Nucleus accumbens (tissue), 56 donors: Measurements from ENCODE around the gene KLHL21.
"Not testable (repeated sequence)": the region's sequence is repeated elsewhere in the genome, so short reads cannot be mapped to it uniquely, and the experiment has no call there.

Source experiments
- DNase-seq, 56 donors: peaks; one replicate each; lab custom pipeline; 2025; lab: John Stamatoyannopoulos, UW

Gene KLHL21

GRCh38 chr1:6570100-6570499, 32.6 kb downstream of the KLHL21 start:
- no peak for DNase-seq

- no peak for DNase-seq
These were observed 33.6 kb downstream of the KLHL21 start for GRCh38 chr1:6569033-6569432.

- no peak for DNase-seq
These were observed 42.4 kb downstream of the KLHL21 start for GRCh38 chr1:6560267-6560666.

GRCh38 chr1:6559161-6559560, 43.5 kb downstream of the KLHL21 start:
- not testable (repeated sequence) for DNase-seq

- no peak for DNase-seq
These were observed 45.1 kb downstream of the KLHL21 start for GRCh38 chr1:6557597-6557996.

GRCh38 chr1:6554907-6555778, 47.5 kb downstream of the KLHL21 start, which contains the start of gene TAS1R1:
TAS1R1 (plus strand) TSS chr1:6555307; CDS start chr1:6555374, 67 bp downstream.
- peak in 31 of 56 donors; percentile 2 to 67 (median 15) for DNase-seq

GRCh38 chr1:6554031-6554906, 48.4 kb downstream of the KLHL21 start, which contains the start of gene NOL9:
NOL9 (minus strand) TSS chr1:6554513; CDS start chr1:6554502, 11 bp downstream.
- DNase-seq = peak in 55 of 56 donors; percentile 42 to 95 (median 86)

GRCh38 chr1:6547301-6547700, 55.4 kb downstream of the KLHL21 start:
- DNase-seq = no peak

- DNase-seq = no peak
These were observed 56.3 kb downstream of the KLHL21 start for GRCh38 chr1:6546326-6546725.

GRCh38 chr1:6545276-6546112, 57.2 kb downstream of the KLHL21 start:
- DNase-seq = no peak

GRCh38 chr1:6544831-6545230, 57.8 kb downstream of the KLHL21 start:
- no peak for DNase-seq
